SW 1271 (cell line): Measurements from ENCODE around the gene WDFY4.

Experiments
- DNase-seq, 2 experiments: peaks; one replicate each; lab custom pipeline; 2025; lab: John Stamatoyannopoulos, UW

WDFY4 gene

DNA sequence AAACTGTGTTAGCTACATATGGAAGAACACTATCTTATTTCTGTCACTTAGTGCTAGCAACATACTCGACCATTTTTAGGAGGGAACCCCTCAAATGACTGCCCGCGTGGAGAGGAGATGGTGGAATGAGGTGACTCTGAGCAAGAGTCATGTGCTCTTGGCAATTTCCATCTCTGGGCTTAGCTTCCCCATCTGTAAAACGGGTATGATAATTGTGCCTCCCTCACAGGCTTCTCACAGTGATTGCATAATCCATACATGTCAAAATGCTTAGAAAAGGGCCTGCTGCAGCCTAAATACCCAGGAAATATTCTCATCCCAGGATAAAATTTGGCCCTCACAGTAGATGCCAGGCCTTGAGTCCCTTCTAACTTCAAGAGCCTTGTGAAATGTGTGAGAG, 86.6 kb downstream of the WDFY4 start:
- DNase-seq = no peak

DNA sequence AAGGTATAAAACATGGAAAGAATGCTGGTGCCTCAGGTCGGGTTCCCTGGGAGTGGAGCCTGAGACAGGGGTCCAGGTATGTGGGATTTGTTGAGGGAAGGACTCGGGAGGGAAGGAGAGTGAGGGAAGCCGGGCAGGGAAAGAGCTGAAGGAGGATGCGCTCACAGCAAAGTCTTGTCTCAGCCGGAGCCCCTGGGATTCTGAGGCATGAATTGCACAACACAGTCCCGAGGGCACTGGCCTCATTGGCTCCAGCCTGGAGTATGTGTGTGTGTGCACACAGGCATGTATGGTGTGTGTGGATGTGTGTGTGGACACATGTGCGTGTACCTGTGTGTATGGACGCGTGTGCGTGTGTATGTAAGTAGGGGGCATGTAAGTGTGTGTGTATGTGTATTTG, 87.4 kb downstream of the WDFY4 start:
- no peak for DNase-seq

DNA sequence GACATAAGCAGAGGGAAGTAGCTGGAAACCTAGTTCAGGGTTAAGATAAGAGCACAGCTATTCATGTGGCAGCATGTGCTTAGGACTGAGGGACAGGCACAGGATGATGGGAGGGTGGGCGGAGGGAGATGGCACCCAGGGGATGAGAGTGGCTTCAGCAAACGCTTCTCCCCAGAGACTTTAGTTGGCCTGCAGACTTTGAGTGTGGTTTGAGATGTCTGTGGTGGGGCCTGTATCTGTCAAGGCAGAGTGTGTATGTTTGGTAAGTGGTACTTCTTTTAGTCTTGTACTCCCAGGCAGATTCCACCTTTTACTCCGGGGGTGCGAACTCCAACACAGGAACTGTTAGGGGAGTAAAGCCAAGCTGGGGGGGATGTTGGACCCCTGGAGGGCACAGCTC, 88.9 kb downstream of the WDFY4 start:
- DNase-seq = no peak

DNA sequence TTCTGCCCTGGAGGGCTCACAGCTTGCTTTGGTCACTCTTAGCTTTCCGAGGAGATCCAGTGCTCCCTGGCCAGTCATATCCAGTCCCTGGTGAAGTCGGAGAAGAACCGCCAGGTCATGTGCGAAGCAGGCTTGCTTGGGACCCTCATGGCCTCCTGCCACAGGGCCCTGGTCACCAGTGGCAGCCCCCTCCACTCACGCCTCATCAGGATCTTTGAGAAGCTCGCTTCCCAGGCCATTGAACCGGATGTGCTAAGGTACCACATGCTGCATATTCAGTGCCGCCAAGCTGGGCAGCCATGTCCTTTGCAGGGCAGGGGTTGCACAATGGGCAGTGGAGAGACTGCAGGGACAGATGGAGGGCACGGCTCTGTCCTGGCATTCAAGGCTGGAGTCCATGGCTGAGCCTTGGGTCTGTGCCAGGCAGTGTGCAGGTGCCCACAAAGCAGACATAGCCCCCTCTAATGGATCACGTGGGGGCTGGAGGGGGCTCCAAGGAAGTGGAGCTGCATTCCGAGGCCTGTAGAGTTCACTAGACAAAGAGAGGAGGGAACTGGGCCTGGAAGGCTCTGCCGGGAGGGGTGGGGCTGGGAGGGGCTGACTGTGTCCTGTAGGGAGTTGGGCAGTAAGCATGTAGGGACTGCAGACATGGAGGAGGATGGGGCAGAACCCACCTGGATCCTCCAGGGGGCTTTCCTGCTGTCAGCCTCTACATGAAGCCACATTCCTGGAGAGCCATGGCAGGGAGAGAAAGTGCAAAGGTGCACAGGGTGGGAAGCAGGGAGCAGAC, 89.9 kb downstream of the WDFY4 start:
- no peak for DNase-seq

DNA sequence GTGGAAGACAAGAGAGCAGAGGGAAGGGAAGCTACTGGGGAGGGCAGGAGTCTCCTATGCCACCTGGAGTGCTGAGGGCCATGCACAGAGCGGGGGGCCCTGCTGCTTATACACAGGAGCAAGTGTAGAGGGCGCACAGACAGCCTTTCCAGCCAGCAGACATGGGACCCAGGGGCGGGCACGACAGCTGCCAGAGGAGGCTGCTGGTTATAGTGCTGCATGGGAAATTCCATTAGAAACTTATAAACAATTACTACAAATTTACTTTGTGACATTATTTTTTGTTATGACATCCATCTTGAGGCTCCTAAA, 90.5 kb downstream of the WDFY4 start:
- DNase-seq = no peak

DNA sequence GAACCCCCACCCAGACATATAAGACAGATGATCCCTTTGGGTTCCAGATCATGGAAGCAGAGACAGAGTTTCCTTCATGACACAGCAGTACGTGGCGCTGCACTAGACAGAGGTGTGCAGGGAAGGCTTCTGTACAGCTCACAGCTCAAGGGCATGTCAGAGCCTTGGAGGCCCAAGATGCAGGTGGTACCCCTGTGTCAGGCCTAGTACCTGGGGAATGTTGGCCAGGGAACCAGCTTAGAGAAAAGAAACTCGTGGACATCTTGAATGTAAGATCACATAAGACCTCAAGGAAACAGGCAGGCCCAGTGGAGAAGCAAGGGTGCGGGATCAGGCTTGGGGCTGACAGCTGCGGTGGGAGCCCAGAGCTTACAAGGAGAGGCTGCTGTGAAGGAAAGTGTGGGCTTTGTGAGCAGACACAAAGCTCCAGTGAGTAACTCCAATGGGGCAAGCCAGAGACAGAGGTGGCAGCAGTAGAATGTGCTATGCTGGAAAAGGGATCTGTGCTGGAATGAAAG, 91.4 kb downstream of the WDFY4 start:
- no peak for DNase-seq

DNA sequence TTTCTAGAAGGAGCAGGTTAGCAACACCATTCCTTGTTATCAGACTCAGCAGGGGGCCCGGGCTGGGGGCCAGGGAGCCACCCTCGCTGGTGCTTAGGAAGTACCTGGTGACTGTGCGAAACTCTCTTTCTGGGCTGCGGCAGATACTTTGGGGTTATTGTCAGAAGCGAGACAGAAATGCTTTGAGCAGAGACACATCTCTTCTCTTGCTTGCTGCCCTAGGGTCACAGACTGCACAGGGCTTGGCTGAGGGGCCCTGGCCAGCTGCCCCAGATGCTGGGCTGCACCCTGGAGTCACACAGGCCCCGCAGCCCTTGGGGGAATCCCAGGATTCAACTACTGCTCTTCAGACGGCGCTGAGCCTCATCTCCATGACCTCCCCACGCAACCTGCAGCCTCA, 91.9 kb downstream of the WDFY4 start:
- no peak for DNase-seq

DNA sequence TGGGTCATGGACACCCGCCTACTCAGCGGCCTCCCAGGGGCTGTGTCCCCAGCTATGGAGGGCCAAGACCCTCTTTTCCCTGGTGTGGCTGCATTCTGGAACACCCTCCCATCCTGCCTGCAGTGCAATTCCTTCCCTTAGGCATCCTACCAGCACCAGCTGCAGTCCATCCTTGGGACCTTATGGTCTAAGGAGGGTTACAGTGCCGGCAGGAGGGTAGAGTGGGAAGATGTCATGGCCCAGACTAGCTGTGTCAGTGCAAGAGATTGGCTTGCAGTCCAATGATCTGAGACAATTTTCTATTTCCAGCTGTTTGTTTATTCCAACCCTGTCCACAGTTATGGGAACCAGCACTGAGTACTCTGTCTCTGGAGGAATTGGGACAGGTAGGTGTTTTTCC, 92.4 kb downstream of the WDFY4 start:
- DNase-seq = no peak

DNA sequence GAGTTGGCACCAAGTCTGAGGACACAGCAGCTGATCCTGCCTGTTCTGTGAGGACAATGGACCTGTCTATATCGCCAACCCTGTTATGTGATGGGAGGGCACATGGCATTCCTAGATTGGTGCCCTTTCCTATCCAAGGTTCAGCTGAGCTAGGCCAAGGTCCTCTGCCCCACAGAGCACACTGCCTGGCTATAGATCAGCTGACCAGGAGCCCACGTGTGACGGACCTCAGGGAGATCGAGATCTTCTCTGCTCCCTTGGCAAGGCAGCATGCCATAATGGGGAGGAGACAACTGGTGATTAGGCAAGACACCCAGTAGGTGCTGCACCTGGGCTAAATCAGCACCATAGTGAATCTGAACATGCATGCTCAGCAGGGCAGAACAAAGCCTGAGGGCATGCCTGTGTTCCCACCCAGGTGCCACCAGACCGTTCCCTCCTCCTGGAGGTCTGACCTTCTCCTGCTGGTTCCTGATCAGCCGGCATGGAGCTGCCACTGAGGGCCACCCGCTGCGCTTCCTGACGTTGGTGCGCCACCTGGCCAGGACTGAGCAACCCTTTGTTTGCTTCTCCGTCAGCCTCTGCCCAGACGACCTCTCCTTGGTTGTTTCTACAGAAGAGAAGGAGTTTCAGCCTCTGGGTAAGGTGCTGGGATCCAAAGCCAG, 93.7 kb downstream of the WDFY4 start:
- no peak for DNase-seq

DNA sequence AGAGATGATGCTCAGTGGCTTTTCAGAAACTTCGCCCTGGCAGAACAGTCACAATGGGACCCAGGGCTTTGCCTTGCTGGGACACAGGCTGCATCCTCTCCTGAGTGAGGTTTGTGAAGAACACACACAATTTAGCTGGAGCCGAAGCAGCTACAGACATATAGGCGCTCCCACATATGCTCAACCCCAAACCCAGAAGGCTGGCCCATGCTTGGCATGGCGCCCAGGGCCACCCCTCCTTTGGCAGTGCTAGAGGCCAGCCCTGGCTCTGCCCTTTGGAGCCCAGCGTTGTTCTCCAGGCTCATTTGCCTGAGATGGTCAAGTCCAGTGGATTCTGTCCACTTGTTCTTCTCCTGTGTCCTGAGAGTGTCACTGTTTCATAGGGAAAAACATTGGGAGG, 94.4 kb downstream of the WDFY4 start:
- no peak for DNase-seq

DNA sequence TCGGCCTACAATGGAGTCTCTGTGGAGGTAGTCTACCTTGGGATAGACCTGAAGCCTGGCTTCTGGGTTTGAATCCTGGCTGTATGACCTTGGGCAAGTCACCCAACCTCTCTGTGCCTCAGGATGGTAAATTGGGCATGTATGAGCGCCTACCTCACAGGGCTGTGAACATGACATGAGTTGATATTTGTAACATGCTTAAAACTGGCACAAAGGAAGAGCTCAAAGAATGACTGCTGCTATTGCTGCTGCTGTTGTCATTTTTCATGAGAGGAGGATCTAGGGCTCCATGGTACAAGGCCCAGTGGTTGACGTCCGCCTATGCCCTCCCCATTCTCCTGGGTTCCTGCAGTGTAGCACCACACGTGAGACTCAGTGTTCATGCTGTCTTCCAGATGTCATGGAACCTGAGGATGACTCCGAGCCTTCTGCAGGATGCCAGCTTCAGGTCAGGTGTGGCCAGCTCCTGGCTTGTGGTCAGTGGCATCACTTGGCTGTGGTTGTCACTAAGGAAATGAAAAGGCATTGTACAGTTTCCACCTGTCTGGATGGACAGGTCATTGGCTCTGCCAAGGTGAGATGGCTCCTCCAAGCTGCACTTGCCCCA, 95.0 kb downstream of the WDFY4 start:
- DNase-seq = no peak

DNA sequence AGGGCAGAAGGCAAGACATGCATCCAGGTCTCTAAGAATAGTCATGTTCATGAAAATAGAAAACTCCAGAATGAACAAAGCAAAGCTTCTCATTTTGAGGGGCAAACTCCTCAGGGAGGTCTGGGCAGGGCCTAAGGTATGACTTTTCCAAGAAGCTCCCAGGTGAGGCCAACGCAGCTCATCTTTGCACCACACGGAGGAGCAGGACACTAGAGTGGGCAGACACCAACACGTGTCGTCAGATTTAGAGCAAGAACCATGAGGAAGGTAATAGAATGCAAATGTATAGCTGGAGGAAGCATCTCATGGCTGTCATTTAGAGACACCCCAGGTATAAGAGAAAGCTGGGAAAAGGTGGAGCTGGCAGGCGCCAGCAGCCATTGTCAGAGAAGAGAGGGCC, 95.7 kb downstream of the WDFY4 start:
- no peak for DNase-seq

DNA sequence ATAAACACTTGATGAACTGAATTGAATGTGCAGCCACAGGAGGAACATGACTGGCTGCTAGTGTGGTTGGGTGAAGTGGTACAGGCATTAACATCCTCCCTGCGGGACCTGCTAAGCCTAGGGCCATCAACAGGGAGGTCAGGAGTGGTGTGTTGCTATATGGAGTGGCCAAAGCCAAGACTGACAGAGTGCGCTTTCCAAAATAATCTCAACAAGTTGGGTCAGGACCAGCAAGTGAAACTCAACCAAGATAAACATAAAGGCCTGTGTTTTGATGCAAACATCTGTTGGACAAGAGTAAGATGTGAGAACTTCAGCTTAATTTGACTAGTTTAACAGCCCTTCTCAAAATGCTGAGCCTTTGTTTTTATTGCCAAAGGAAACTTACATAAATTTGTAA, 97.7 kb downstream of the WDFY4 start:
- no peak for DNase-seq

DNA sequence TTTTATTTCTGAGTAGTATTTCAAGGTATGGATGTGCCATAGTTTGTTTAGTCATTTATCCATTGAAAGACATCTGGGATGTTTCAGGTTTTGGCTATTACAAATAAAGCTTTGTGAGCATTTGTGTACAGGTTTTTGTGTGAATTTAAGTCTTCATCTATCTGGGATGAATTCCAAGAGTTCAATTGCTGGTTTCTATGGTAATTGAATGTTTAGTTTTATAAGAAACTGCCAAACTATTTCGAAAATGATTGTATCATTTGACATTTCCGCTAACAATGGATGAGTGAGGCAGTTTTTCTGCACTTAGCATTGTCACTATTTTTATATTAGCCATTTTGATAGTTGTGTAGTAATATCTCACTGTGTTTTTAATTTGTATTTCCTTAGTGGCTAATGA, 99.4 kb downstream of the WDFY4 start:
- no peak for DNase-seq

DNA sequence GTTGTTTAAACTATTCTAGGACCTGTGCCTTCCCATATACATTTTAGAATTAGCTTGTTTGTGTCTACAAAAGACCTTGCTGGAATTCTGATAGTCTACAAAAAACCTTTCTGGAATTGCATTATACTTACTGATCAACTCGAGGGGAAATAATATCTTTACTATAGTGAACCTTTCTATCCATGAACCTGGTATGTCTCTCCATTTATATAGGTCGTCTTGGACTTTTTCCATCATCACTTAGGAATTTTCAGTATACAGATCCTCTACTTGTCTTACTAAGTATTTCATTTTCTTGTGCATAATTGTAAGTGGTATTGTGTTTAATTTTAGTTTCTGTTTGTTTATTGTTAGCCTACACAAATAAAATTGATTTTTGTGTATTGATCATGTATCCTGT, 101.1 kb downstream of the WDFY4 start:
- DNase-seq = no peak

DNA sequence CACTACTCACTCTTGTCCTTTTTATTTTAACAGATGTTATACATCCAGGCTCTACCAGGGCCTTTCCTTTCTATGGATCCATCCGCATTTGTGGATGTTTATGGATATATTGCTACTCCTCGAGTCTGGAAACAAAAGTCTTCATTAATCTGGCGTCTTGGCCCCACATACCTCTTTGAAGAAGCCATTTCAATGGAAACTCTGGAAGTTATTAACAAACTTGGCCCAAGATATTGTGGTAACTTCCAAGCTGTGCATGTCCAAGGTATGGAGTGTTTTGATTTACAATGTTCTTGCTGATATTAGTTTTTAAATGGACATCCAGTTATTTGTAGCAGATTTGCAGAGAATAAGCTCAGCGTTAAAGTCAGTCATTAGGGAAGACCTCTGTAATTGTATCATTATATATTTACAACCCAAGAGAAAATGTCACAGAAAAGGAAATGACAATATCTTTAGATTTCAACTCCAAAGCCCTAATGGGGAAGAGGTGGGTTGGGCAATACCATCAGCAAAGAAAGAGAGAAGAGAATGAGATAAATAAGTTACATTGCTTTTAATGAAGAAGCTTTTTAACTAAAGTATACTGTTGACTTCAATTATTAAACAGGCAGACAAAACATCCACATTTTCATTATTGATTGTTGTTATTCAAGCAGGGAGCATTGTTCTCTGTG, 102.1 kb downstream of the WDFY4 start:
- no peak for DNase-seq

DNA sequence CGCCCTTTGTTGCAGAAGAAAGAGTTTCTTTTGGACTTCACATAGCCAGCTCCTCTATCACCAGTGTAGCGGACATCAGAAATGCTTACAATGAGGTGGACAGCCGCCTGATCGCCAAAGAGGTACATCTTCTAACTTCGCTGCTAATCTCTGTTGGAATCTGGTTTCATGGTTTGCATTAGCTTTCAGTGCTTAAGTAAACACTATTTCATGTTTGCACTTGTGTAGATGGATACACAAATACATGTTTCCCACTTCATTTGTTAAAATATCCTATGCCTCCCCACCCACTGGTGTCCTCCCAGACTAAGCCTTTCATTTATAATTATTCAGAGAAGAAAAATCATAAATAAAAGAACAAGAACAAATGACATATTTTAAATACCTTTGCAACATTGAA, 103.9 kb downstream of the WDFY4 start:
- DNase-seq = no peak

DNA sequence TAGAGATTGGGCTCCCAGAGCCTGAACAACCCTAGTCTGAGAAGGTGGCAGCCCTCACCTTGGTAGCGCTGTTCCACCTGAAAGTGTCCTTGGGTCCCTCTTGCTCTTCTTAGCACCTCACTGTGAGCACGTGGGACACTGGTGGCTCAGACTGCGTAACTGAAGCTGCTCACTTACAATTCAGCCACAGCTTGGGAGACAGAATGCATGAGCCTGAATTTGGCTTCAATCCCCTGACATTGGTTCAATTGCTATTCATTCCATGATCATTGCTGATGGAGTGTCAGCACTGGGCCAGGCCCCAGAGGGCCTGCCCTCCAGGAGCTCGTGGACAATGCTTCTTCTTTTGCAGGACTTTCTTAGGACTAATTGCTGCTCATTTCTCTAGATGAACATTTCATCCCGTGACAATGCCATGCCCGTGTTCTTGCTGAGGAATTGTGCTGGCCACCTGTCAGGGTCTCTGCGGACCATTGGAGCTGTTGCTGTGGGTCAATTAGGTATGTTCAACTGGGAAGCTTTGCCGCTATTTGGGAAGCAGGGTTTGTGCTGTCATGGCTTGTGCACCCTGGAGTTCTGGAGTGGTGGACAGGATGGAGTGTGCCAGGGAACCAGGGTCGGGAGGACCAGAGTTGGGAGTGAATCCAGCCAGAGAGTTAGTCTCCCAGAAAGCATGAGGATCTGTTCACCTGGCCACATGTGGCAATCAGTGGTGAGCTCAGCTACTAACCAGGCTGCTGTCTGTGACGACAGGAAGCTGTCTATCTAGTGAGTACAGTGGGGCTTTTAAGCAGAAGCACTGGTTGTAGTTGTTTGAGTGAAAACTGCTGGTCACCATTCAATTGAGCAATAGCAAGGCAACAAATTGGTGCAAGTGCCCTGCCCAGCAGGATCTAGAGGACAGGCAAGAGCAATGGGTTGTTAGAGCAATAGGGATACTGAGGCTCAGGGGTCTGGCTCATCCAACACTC, 105.1 kb downstream of the WDFY4 start:
- DNase-seq = no peak

DNA sequence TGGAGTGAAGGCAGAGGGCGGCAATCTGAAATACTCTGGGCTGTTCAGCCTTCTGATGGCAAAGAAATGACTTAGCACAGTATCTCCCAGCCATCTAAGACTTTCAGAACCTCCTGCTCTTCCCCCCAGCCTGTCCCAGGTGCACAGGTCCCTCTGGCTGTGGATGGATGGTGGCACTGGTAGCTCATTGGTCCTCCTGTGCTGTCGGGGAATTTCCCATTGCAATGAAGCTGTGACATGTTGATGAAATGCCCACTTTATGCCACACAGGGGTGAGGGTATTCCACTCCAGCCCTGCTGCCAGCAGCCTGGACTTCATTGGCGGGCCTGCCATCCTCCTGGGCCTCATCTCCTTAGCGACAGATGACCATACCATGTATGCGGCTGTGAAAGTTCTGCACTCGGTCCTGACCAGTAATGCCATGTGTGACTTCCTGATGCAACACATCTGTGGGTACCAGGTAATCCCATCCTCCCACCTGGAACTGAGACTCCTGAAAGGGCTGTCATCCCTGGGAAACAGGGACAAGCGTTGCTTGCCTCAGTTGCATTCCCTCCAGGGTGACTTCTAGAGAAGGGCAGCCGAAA, 105.9 kb downstream of the WDFY4 start:
- no peak for DNase-seq

DNA sequence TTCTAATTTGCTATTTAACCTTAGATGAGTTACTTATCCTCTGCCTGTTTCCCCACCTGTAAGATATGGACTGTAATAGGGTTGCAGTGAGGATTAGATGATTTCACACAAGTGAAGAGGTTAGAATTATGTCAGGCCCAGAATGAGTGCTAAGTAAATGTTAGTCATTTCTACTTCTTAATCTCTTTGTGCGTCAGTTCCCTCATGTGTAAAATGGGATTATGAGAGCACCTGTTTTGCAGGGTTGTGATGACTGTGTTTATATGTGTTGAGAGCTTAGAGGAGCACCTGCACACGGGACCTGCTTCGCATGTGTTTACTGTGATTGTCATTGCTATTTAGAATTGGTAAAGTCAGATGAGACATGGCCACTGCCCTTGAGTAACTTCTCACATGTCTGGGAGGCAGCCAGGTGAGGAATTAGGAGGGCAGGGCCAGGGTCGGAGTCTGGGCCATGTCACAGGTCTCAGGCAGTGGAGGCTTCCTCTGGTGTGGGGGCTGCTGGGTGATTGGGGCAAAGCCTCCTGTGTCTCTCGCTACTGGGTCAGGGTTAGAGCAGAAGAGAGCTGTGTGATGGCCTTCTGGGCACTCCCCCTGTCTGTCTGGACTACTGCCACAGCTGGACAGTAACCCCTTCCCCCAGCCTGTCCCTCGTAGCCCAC, 106.7 kb downstream of the WDFY4 start:
- no peak for DNase-seq

DNA sequence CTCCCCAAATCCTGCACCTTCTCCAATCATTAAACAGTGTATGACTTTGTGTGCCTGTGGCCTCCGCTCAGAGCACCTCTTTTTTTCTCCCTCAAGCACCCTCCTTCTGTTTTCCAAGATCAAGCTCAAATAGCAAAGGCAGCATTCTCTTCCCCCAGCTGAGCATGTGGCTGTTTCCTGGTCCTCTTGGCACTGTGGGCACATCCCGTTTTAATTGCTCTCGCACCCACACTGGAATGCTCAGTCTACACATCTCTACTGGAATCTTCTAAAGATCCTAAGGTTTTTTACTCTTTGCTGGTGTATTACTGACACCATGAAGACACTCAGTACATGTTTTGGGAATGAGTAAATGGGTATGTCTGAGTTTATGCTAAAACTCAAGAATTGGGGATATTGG, 107.4 kb downstream of the WDFY4 start:
- no peak for DNase-seq
